HEK293 (cell line): ENCODE data around the gene RALA.

Source experiments
- GLI4 ChIP-seq: fragments of 450-650 bp; formaldehyde crosslinking; IDR thresholded peaks from 2 replicates; pipeline ENCODE4 v1.5.1; 2016; ENCODE audit warnings: missing biosample characterization, missing genetic modification characterization
- ZNF610 ChIP-seq: fragments of 450-650 bp; formaldehyde crosslinking; IDR thresholded peaks from 2 replicates; pipeline ENCODE4 v1.5.1; 2016; ENCODE audit warnings: missing biosample characterization, missing genetic modification characterization, borderline replicate concordance
- ZNF658 ChIP-seq: fragments of 450-650 bp; formaldehyde crosslinking; IDR thresholded peaks from 2 replicates; pipeline ENCODE4; 2016; ENCODE audit warnings: missing biosample characterization, missing genetic modification characterization
- TF ChIP-seq, protein P1 (sequence below): fragments of 450-650 bp; formaldehyde crosslinking; IDR thresholded peaks from 2 replicates; pipeline ENCODE4 v1.5.1; 2016; ENCODE audit warnings: missing biosample characterization, missing genetic modification characterization
- TF ChIP-seq, protein P2 (sequence below): fragments of 450-650 bp; formaldehyde crosslinking; IDR thresholded peaks from 2 replicates; pipeline ENCODE4 v1.5.1; 2016; ENCODE audit warnings: missing biosample characterization, missing genetic modification characterization
- TF ChIP-seq, protein P3 (sequence below): sonication (generic); formaldehyde crosslinking; IDR thresholded peaks from 2 replicates; pipeline ENCODE4 v1.8.1; 2022; ENCODE audit warnings: mild to moderate bottlenecking, moderate library complexity, missing genetic modification reagents
- TF ChIP-seq, protein P4 (sequence below): fragments of 450-650 bp; formaldehyde crosslinking; IDR thresholded peaks from 2 replicates; pipeline ENCODE4 v1.5.1; 2016; ENCODE audit warnings: missing biosample characterization, missing genetic modification characterization

DNA sequence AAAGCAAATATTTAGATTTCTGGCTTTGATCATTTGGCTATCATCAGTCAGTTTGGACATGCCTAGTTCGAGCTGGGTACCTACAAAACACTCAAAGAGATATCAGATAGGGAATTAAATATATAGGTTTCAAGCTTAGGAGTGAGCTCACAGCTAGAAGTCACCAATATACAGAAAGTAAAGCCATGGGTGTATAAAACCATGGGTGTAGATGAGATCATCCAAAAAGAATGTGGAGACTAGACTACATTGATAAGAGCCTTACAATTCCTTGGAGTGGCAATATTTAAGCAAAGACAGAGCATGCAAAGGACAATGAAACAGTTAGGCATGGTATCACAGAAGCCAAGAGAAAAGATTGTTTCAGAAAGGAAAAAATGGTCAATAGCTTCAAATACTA lies 7.2 kb upstream of the RALA start:
- TF ChIP-seq, protein P1, sequence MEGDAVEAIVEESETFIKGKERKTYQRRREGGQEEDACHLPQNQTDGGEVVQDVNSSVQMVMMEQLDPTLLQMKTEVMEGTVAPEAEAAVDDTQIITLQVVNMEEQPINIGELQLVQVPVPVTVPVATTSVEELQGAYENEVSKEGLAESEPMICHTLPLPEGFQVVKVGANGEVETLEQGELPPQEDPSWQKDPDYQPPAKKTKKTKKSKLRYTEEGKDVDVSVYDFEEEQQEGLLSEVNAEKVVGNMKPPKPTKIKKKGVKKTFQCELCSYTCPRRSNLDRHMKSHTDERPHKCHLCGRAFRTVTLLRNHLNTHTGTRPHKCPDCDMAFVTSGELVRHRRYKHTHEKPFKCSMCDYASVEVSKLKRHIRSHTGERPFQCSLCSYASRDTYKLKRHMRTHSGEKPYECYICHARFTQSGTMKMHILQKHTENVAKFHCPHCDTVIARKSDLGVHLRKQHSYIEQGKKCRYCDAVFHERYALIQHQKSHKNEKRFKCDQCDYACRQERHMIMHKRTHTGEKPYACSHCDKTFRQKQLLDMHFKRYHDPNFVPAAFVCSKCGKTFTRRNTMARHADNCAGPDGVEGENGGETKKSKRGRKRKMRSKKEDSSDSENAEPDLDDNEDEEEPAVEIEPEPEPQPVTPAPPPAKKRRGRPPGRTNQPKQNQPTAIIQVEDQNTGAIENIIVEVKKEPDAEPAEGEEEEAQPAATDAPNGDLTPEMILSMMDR (tag by site-specific recombination): no peak
- TF ChIP-seq, protein P2, sequence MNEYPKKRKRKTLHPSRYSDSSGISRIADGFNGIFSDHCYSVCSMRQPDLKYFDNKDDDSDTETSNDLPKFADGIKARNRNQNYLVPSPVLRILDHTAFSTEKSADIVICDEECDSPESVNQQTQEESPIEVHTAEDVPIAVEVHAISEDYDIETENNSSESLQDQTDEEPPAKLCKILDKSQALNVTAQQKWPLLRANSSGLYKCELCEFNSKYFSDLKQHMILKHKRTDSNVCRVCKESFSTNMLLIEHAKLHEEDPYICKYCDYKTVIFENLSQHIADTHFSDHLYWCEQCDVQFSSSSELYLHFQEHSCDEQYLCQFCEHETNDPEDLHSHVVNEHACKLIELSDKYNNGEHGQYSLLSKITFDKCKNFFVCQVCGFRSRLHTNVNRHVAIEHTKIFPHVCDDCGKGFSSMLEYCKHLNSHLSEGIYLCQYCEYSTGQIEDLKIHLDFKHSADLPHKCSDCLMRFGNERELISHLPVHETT (tag by site-specific recombination): no peak
- TF ChIP-seq, protein P3, sequence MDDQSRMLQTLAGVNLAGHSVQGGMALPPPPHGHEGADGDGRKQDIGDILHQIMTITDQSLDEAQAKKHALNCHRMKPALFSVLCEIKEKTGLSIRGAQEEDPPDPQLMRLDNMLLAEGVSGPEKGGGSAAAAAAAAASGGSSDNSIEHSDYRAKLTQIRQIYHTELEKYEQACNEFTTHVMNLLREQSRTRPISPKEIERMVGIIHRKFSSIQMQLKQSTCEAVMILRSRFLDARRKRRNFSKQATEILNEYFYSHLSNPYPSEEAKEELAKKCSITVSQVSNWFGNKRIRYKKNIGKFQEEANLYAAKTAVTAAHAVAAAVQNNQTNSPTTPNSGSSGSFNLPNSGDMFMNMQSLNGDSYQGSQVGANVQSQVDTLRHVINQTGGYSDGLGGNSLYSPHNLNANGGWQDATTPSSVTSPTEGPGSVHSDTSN (CRISPR knock-in tag): no peak
- TF ChIP-seq ZNF658 (no peak), GLI4 (no peak), ZNF610 (tag by site-specific recombination) (no peak)
- TF ChIP-seq, protein P4, sequence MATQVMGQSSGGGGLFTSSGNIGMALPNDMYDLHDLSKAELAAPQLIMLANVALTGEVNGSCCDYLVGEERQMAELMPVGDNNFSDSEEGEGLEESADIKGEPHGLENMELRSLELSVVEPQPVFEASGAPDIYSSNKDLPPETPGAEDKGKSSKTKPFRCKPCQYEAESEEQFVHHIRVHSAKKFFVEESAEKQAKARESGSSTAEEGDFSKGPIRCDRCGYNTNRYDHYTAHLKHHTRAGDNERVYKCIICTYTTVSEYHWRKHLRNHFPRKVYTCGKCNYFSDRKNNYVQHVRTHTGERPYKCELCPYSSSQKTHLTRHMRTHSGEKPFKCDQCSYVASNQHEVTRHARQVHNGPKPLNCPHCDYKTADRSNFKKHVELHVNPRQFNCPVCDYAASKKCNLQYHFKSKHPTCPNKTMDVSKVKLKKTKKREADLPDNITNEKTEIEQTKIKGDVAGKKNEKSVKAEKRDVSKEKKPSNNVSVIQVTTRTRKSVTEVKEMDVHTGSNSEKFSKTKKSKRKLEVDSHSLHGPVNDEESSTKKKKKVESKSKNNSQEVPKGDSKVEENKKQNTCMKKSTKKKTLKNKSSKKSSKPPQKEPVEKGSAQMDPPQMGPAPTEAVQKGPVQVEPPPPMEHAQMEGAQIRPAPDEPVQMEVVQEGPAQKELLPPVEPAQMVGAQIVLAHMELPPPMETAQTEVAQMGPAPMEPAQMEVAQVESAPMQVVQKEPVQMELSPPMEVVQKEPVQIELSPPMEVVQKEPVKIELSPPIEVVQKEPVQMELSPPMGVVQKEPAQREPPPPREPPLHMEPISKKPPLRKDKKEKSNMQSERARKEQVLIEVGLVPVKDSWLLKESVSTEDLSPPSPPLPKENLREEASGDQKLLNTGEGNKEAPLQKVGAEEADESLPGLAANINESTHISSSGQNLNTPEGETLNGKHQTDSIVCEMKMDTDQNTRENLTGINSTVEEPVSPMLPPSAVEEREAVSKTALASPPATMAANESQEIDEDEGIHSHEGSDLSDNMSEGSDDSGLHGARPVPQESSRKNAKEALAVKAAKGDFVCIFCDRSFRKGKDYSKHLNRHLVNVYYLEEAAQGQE (tag by site-specific recombination): no peak
